Heart left ventricle (tissue), 13 donors: Measurements from ENCODE around the gene IPO9.

Source experiments
- POLR2A ChIP-seq, 2 donors: fragments of 450-650 bp; IDR thresholded peaks; one replicate each; pipeline ENCODE4 v1.6.1; 2017; ENCODE audit warnings: antibody characterized with exemption in 2 of 2, mild to moderate bottlenecking in 2 of 2, moderate library complexity in 2 of 2
- TF ChIP-seq, protein P1 (sequence below), 12 donors: fragments of 200-600 bp; sonication (generic) in 4 of 12; IDR thresholded peaks; one replicate each; pipeline versions ENCODE4 v1.5.0 to v1.8.0; 2018 to 2022; ENCODE audit warnings: antibody characterized with exemption in 12 of 12, mild to moderate bottlenecking in 5 of 12
- donor health status: ischemic (EF 13 %, LVEDD 7.1; RV severe dilation, severe dysfunction).
- donor health status: DM: no; HTN: yes; CAD: no.
- donor health status: DM: no; HTN: no; CAD: no.
- donor health status: ischemic (EF 25% LVEDD 6.9; RV normal size, moderate dysfunction).
- donor health status: ischemic (EF 25% LVEDD 5.7; RV mildly dilated, moderate dysfunction).
- donor health status: ischemic (EF 35%, LVEDD 5.7; RV mildly dilated, moderate dysfunction).
- donor health status: nonischemic (EF 11% LVEDD 7.7; RV severe dilation, severe dysfunction).
- donor health status: DM: yes; HTN: yes; CAD: no.
- donor health status: PGD.
- donor health status: ischemic (EF 29% LVEDD 5.4; RV normal size, mild dysfunction).
- donor health status: nonischemic (EF 23%, LVEDD 6.1; RV moderate dilation, normal function).

DNA sequence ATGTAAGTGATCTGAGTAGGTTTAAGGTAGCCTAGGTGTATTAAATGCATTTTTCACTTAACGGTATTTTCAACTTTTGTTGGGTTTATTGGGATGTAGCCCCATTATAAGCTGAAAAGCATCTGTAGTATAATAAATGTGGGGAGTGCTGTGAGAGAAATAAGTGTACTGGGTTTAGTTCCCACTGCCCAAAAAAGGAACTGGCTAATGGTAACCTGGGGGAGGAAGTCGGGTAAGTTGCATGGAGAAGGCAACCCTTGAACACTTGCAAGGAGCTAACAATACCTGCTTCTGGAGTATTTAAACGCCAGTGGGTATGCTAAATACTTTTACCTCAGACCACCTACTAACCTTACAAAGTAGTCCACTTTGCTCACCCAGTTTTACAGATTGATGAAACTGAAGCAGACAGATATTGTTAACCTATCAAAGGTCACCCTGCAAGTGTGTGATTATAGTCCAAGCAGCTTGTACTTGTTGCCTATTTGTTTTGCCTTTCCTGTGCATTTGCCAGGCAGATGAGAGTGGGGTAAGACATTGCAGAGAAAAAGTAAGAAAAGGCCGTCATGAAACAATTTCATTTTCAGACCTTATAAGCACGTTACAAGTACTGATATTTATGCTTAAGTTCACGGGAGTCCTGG is 52.1 kb downstream of the IPO9 start:
- TF ChIP-seq, protein P1, sequence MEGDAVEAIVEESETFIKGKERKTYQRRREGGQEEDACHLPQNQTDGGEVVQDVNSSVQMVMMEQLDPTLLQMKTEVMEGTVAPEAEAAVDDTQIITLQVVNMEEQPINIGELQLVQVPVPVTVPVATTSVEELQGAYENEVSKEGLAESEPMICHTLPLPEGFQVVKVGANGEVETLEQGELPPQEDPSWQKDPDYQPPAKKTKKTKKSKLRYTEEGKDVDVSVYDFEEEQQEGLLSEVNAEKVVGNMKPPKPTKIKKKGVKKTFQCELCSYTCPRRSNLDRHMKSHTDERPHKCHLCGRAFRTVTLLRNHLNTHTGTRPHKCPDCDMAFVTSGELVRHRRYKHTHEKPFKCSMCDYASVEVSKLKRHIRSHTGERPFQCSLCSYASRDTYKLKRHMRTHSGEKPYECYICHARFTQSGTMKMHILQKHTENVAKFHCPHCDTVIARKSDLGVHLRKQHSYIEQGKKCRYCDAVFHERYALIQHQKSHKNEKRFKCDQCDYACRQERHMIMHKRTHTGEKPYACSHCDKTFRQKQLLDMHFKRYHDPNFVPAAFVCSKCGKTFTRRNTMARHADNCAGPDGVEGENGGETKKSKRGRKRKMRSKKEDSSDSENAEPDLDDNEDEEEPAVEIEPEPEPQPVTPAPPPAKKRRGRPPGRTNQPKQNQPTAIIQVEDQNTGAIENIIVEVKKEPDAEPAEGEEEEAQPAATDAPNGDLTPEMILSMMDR (IDR thresholded peaks at IDR 0.05) = no peak
- TF ChIP-seq POLR2A (IDR thresholded peaks at IDR 0.05) = no peak
